H9 (cell line): Measurements from ENCODE around the gene JPH2. TPM values are rescaled to one million over a fixed set of nuclear protein-coding genes. Genes with fewer than 3 reads are reported as not detected.

Source experiments
- DNase-seq: peaks from one replicate; pipeline ENCODE4 v3.0.0-alpha.2; 2017
- H2AFZ ChIP-seq: one replicate; pipeline ENCODE4 v1.6.1; 2013; ENCODE audit warnings: mild to moderate bottlenecking, low read length, control low read depth, moderate library complexity
- H2AK5ac ChIP-seq: 2 replicates; pipeline ENCODE4 v1.6.1; 2013; ENCODE audit warnings: low read length, control low read depth, mixed read lengths; ENCODE audit not compliant: insufficient read length
- H2BK120ac ChIP-seq: one replicate; pipeline ENCODE4 v1.6.1; 2013; ENCODE audit warnings: low read depth, mild to moderate bottlenecking, low read length, control low read depth, inconsistent platforms; ENCODE audit not compliant: poor library complexity, severe bottlenecking
- H2BK12ac ChIP-seq: 2 replicates; pipeline ENCODE4 v1.6.1; 2013; ENCODE audit warnings: low read length, control low read depth, mixed read lengths, low read depth; ENCODE audit not compliant: insufficient read length
- H2BK15ac ChIP-seq: 2 replicates; pipeline ENCODE4 v1.6.1; 2013; ENCODE audit warnings: low read depth, low read length, control low read depth
- H2BK20ac ChIP-seq: one replicate; pipeline ENCODE4 v1.6.1; 2013; ENCODE audit warnings: low read depth, mild to moderate bottlenecking, low read length, control low read depth, inconsistent platforms; ENCODE audit not compliant: poor library complexity, severe bottlenecking
- H2BK5ac ChIP-seq: 2 replicates; pipeline ENCODE4 v1.6.1; 2013; ENCODE audit warnings: low read length, control low read depth, mixed read lengths; ENCODE audit not compliant: insufficient read length
- H3K14ac ChIP-seq: 2 replicates; pipeline ENCODE4 v1.6.1; 2013; ENCODE audit warnings: low read length, control low read depth; ENCODE audit not compliant: insufficient read depth
- H3K18ac ChIP-seq: 2 replicates; pipeline ENCODE4 v1.6.1; 2013; ENCODE audit warnings: low read depth, mild to moderate bottlenecking, mixed read lengths, low read length, control low read depth; ENCODE audit not compliant: insufficient read length
- H3K23ac ChIP-seq: 2 replicates; pipeline ENCODE4 v1.6.1; 2013; ENCODE audit warnings: low read length, control low read depth, mixed read lengths, low read depth; ENCODE audit not compliant: insufficient read length
- H3K23me2 ChIP-seq: 2 replicates; pipeline ENCODE4 v1.6.1; 2013; ENCODE audit warnings: low read depth, mild to moderate bottlenecking, mixed read lengths, low read length, control low read depth; ENCODE audit not compliant: insufficient read length, poor library complexity, severe bottlenecking
- H3K27ac ChIP-seq: 2 replicates; pipeline ENCODE4 v1.5.1; 2013; ENCODE audit warnings: low read length, control low read depth, mixed read lengths, low read depth; ENCODE audit not compliant: insufficient read length
- H3K27me3 ChIP-seq: 2 replicates; pipeline ENCODE4 v1.6.1; 2013; ENCODE audit warnings: low read length, control low read depth, inconsistent platforms; ENCODE audit not compliant: insufficient read depth
- H3K4ac ChIP-seq: 2 replicates; pipeline ENCODE4 v1.6.1; 2013; ENCODE audit warnings: low read depth, mild to moderate bottlenecking, control low read depth, inconsistent platforms, low read length, moderate library complexity
- H3K4me1 ChIP-seq: 2 replicates; pipeline ENCODE4 v1.6.1; 2013; ENCODE audit warnings: low read length, control low read depth, inconsistent platforms; ENCODE audit not compliant: insufficient read depth
- H3K4me2 ChIP-seq: 2 replicates; pipeline ENCODE4 v1.6.1; 2013; ENCODE audit warnings: low read length, control low read depth, mixed read lengths; ENCODE audit not compliant: insufficient read length, insufficient read depth
- H3K56ac ChIP-seq: 2 replicates; pipeline ENCODE4 v1.6.1; 2013; ENCODE audit warnings: low read depth, mild to moderate bottlenecking, mixed read lengths, low read length, control low read depth; ENCODE audit not compliant: insufficient read length
- H3K79me1 ChIP-seq: 2 replicates; pipeline ENCODE4 v1.6.1; 2013; ENCODE audit warnings: low read depth, mild to moderate bottlenecking, moderate library complexity, low read length, control low read depth, inconsistent platforms; ENCODE audit not compliant: insufficient read depth, poor library complexity, severe bottlenecking
- H3K79me2 ChIP-seq: 2 replicates; pipeline ENCODE4 v1.6.1; 2013; ENCODE audit warnings: low read length, control low read depth, inconsistent platforms; ENCODE audit not compliant: insufficient read depth
- H3K9ac ChIP-seq: 2 replicates; pipeline ENCODE4 v1.6.1; 2013; ENCODE audit warnings: low read length, control low read depth, mixed read lengths; ENCODE audit not compliant: insufficient read length; ENCODE audit errors: extremely low read depth
- H3K9me3 ChIP-seq: one replicate; pipeline ENCODE4 v1.6.1; 2013; ENCODE audit warnings: low read depth, low read length, inconsistent platforms; ENCODE audit not compliant: control insufficient read depth
- H3T11ph ChIP-seq: one replicate; pipeline ENCODE4 v1.6.1; 2013; ENCODE audit warnings: mild to moderate bottlenecking, low read length, control low read depth, inconsistent platforms
- H4K20me1 ChIP-seq: one replicate; pipeline ENCODE4 v1.6.1; 2013; ENCODE audit not compliant: control insufficient read depth, insufficient read length, insufficient read depth
- H4K5ac ChIP-seq: 2 replicates; pipeline ENCODE4 v1.6.1; 2013; ENCODE audit warnings: low read depth, mild to moderate bottlenecking, mixed read lengths, low read length, control low read depth; ENCODE audit not compliant: insufficient read length
- H4K8ac ChIP-seq: replicated peaks from 2 replicates; pipeline ENCODE4 v1.6.1; 2013; ENCODE audit warnings: low read length, control low read depth, mixed read lengths, low read depth; ENCODE audit not compliant: insufficient read length
- H4K91ac ChIP-seq: 2 replicates; pipeline ENCODE4 v1.6.1; 2013; ENCODE audit warnings: low read depth, mild to moderate bottlenecking, moderate library complexity, mixed read lengths, low read length, control low read depth; ENCODE audit not compliant: insufficient read length
- H3K27ac Mint-ChIP-seq, 3 experiments: 2 replicates in 2 of 3; 3 replicates in 1 of 3; pipeline ENCODE4 v1.8.0; 2020 to 2021; ENCODE audit warnings: mixed read lengths in 3 of 3, mild to moderate bottlenecking in 1 of 3, moderate library complexity in 1 of 3
- H3K27me3 Mint-ChIP-seq: 2 replicates; pipeline ENCODE4 v1.8.0; 2021; ENCODE audit warnings: low read depth, mild to moderate bottlenecking, moderate library complexity, mixed read lengths
- H3K36me3 Mint-ChIP-seq, 3 experiments: 2 replicates in 2 of 3; 3 replicates in 1 of 3; pipeline ENCODE4 v1.8.0; 2020 to 2021; ENCODE audit warnings: low read depth in 3 of 3, mixed read lengths in 3 of 3; ENCODE audit not compliant: insufficient read depth in 1 of 3
- H3K4me1 Mint-ChIP-seq, 2 experiments: 2 replicates each; pipeline ENCODE4 v1.8.0; 2020; ENCODE audit warnings: mixed read lengths in 2 of 2
- H3K4me3 Mint-ChIP-seq, 2 experiments: 2 replicates in 1 of 2; 3 replicates in 1 of 2; pipeline ENCODE4 v1.8.0; 2020 to 2021; ENCODE audit warnings: mild to moderate bottlenecking in 2 of 2, mixed read lengths in 2 of 2, moderate library complexity in 1 of 2
- H3K9me3 Mint-ChIP-seq, 2 experiments: 2 replicates in 1 of 2; 3 replicates in 1 of 2; pipeline ENCODE4 v1.8.0; 2020; ENCODE audit warnings: mild to moderate bottlenecking in 2 of 2, mixed read lengths in 2 of 2, moderate library complexity in 1 of 2
- WGBS: extraction: QIAGEN DNeasy Blood & Tissue Kit; methylation state at CpG from one replicate; pipeline ENCODE4 v1.1.7; 2013; ENCODE audit warnings: missing lambda C conversion rate, low lambda C conversion rate, mixed read lengths; ENCODE audit not compliant: insufficient read length; ENCODE audit errors: extremely low coverage; 5-methylcytosine and 5-hydroxymethylcytosine counted together
- total RNA-seq: library from RNA; stranded (reverse); gene quantifications from 2 replicates; pipeline ENCODE4 v1.2.1, GENCODE V29; 2021
- TF ChIP-seq, protein P1 (sequence below): fragments of 200-600 bp; sonication (generic); conservative IDR thresholded peaks from 3 replicates; pipeline ENCODE4 v1.8.0; 2021; ENCODE audit warnings: antibody characterized with exemption, mild to moderate bottlenecking

JPH2 gene
- total RNA-seq, 1 experiment from 2014 or later: 0.31 TPM

DNA sequence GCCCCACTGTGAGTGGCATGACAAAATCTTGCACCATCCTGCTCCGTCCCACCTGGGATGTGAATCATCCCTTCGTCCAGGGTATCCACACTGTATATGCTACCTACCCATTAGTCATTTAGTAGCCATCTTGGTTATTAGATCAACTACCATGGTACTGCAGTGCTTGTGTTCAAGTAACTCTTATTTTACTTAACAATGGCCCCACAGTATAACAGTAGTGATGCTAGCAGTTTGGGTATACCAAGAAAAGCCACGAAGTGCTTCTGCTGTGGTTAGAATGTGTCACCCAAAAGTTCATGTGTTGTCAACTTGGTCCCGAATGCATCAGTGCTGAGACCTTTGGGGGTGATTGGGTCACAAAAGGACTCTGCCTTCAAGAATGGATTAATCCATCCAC, 11.9 kb upstream of the JPH2 start:
- peaks cover 2% of the 10 kb centered on the region for H3K79me1 ChIP-seq
- H3K36me3 Mint-ChIP-seq: peaks cover 35 to 66% (median 62%) of the 10 kb centered on the region in 3 experiments; a peak in 6 of 7 replicates
- H2BK15ac ChIP-seq: no peak overlapping the region
- H4K8ac ChIP-seq: no peak overlapping the region
- no peak overlapping the region for H3K27ac ChIP-seq
- H3K23ac ChIP-seq: no peak overlapping the region
- H3K9me3 ChIP-seq: no peaks in the 10 kb centered on the region
- no peaks in the 10 kb centered on the region for H4K20me1 ChIP-seq
- H2AK5ac ChIP-seq: no peak overlapping the region
- H3K27me3 Mint-ChIP-seq: no peaks in the 10 kb centered on the region
- no peak overlapping the region for H3K9ac ChIP-seq
- no peaks in the 10 kb centered on the region for H3K4me1 ChIP-seq
- H3K4me1 Mint-ChIP-seq: no peaks in the 10 kb centered on the region
- no peak overlapping the region for H2BK20ac ChIP-seq
- H4K91ac ChIP-seq: no peak overlapping the region
- H3K4me2 ChIP-seq: no peak overlapping the region
- H2BK12ac ChIP-seq: no peak overlapping the region
- H2AFZ ChIP-seq: no peak overlapping the region
- no peak overlapping the region for H3K4ac ChIP-seq
- H3K56ac ChIP-seq: no peak overlapping the region
- no peaks in the 10 kb centered on the region for H3K23me2 ChIP-seq
- no peak overlapping the region for H3K27ac Mint-ChIP-seq
- no peak overlapping the region for H3T11ph ChIP-seq
- H2BK5ac ChIP-seq: no peak overlapping the region
- H3K18ac ChIP-seq: no peak overlapping the region
- H3K4me3 Mint-ChIP-seq: no peak overlapping the region
- H2BK120ac ChIP-seq: no peak overlapping the region
- no peaks in the 10 kb centered on the region for H3K9me3 Mint-ChIP-seq
- no peak overlapping the region for H3K14ac ChIP-seq
- TF ChIP-seq, protein P1, sequence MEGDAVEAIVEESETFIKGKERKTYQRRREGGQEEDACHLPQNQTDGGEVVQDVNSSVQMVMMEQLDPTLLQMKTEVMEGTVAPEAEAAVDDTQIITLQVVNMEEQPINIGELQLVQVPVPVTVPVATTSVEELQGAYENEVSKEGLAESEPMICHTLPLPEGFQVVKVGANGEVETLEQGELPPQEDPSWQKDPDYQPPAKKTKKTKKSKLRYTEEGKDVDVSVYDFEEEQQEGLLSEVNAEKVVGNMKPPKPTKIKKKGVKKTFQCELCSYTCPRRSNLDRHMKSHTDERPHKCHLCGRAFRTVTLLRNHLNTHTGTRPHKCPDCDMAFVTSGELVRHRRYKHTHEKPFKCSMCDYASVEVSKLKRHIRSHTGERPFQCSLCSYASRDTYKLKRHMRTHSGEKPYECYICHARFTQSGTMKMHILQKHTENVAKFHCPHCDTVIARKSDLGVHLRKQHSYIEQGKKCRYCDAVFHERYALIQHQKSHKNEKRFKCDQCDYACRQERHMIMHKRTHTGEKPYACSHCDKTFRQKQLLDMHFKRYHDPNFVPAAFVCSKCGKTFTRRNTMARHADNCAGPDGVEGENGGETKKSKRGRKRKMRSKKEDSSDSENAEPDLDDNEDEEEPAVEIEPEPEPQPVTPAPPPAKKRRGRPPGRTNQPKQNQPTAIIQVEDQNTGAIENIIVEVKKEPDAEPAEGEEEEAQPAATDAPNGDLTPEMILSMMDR: no peak
- no CpG with 5 or more reads among the region's 4 CpGs for WGBS
- no peak for DNase-seq
- H4K5ac ChIP-seq: no peak overlapping the region
- no peaks in the 10 kb centered on the region; the same call in 1 of the 2 replicates for H3K79me2 ChIP-seq
- no peaks in the 10 kb centered on the region for H3K27me3 ChIP-seq
